Measurements from ENCODE around the gene MAPT. TPM values are rescaled to one million over a fixed set of nuclear protein-coding genes. Genes with fewer than 3 reads are reported as not detected.

Gene MAPT
- polyA plus RNA-seq, 1 experiment = 0.27 TPM

- no peak overlapping the region for H3K4me3 ChIP-seq (ENCODE audit: low read depth, low read length)
- H3K9me3 ChIP-seq (ENCODE audit: control insufficient read depth, insufficient read depth, low read length) = no peaks in the 10 kb centered on the region
- DNase-seq (ENCODE audit: low read depth, low spot score) = no peak
- peaks cover 9% of the 10 kb centered on the region for H3K27me3 ChIP-seq (ENCODE audit: control insufficient read depth, insufficient read depth, low read length)
- H3K27ac ChIP-seq (ENCODE audit: low read depth, low read length) = no peak overlapping the region
- POLR2A ChIA-PET = no interaction called here
- CTCF ChIA-PET = no interaction called here
- no peak for TF ChIP-seq CTCF (IDR thresholded peaks at IDR 0.05; ENCODE audit: low read depth, low read length)
Measured at GRCh38 chr17:45867702-45868101, 26.7 kb upstream of the MAPT start.

GRCh38 chr17:45868276-45868675, 26.1 kb upstream of the MAPT start:
- ChIA-PET CTCF (no interaction called here), POLR2A (no interaction called here)
- Histone ChIP-seq H3K27me3 (ENCODE audit: control insufficient read depth, insufficient read depth, low read length) (peaks cover 10% of the 10 kb centered on the region), H3K27ac (ENCODE audit: low read depth, low read length) (no peak overlapping the region), H3K9me3 (ENCODE audit: control insufficient read depth, insufficient read depth, low read length) (no peaks in the 10 kb centered on the region), H3K4me3 (ENCODE audit: low read depth, low read length) (no peak overlapping the region)
- no peak for TF ChIP-seq CTCF (IDR thresholded peaks at IDR 0.05; ENCODE audit: low read depth, low read length)
- no peak for DNase-seq (ENCODE audit: low read depth, low spot score)

GRCh38 chr17:45869676-45870341, 24.5 kb upstream of the MAPT start:
- TF ChIP-seq CTCF (IDR thresholded peaks at IDR 0.05; ENCODE audit: low read depth, low read length) = no peak
- CTCF ChIA-PET = no interaction called here
- no peak for DNase-seq (ENCODE audit: low read depth, low spot score)
- Histone ChIP-seq H3K27me3 (ENCODE audit: control insufficient read depth, insufficient read depth, low read length) (peaks cover 10% of the 10 kb centered on the region), H3K4me3 (ENCODE audit: low read depth, low read length) (no peak overlapping the region), H3K27ac (ENCODE audit: low read depth, low read length) (no peak overlapping the region), H3K9me3 (ENCODE audit: control insufficient read depth, insufficient read depth, low read length) (no peaks in the 10 kb centered on the region)
- POLR2A ChIA-PET = no interaction called here

- no peak for DNase-seq (ENCODE audit: low read depth, low spot score)
- TF ChIP-seq CTCF (IDR thresholded peaks at IDR 0.05; ENCODE audit: low read depth, low read length) = no peak
- POLR2A ChIA-PET = no interaction called here
- Histone ChIP-seq H3K9me3 (ENCODE audit: control insufficient read depth, insufficient read depth, low read length) (no peaks in the 10 kb centered on the region), H3K4me3 (ENCODE audit: low read depth, low read length) (no peak overlapping the region), H3K27ac (ENCODE audit: low read depth, low read length) (no peak overlapping the region), H3K27me3 (ENCODE audit: control insufficient read depth, insufficient read depth, low read length) (peaks cover 10% of the 10 kb centered on the region)
- CTCF ChIA-PET = interaction anchor here (0.6 kb wide), 1 partner anchor 70 kb away, joined by 3 read pairs; no protein-coding TSS in a partner anchor
Measured at GRCh38 chr17:45870342-45870974, 23.9 kb upstream of the MAPT start.

- Histone ChIP-seq H3K4me3 (ENCODE audit: low read depth, low read length) (no peak overlapping the region), H3K27ac (ENCODE audit: low read depth, low read length) (no peak overlapping the region), H3K27me3 (ENCODE audit: control insufficient read depth, insufficient read depth, low read length) (peaks cover 5% of the 10 kb centered on the region), H3K9me3 (ENCODE audit: control insufficient read depth, insufficient read depth, low read length) (no peaks in the 10 kb centered on the region)
- no peak for DNase-seq (ENCODE audit: low read depth, low spot score)
- CTCF ChIA-PET = no interaction called here
- POLR2A ChIA-PET = no interaction called here
- no peak for TF ChIP-seq CTCF (IDR thresholded peaks at IDR 0.05; ENCODE audit: low read depth, low read length)
Measured at GRCh38 chr17:45871718-45872117, 22.6 kb upstream of the MAPT start.
